Measurements from ENCODE around the gene SORCS1.

DNA sequence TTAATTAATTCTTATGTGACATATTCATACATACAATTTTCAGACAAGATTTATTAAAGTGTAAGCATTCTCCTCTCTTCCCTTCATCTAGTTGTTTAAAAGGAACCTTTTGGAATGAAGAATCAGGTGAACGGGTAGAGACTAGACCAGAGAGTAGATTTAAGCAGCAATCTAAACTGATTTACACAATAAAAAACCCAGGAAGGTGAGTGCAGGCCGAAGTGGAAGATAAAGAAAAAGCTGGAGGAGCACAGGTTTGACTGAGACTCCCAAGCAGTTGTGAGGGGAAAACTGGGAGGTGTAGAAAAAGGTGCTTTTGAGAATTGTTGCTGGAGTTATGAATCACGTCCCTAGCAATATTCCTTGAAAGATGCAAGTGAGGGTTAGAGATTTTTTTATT lies 601.1 kb downstream of the SORCS1 start:
- TF ChIP-seq, protein P1, sequence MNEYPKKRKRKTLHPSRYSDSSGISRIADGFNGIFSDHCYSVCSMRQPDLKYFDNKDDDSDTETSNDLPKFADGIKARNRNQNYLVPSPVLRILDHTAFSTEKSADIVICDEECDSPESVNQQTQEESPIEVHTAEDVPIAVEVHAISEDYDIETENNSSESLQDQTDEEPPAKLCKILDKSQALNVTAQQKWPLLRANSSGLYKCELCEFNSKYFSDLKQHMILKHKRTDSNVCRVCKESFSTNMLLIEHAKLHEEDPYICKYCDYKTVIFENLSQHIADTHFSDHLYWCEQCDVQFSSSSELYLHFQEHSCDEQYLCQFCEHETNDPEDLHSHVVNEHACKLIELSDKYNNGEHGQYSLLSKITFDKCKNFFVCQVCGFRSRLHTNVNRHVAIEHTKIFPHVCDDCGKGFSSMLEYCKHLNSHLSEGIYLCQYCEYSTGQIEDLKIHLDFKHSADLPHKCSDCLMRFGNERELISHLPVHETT (tag by site-specific recombination; IDR thresholded peaks at IDR 0.05), result no peak
- TF ChIP-seq, protein P2, sequence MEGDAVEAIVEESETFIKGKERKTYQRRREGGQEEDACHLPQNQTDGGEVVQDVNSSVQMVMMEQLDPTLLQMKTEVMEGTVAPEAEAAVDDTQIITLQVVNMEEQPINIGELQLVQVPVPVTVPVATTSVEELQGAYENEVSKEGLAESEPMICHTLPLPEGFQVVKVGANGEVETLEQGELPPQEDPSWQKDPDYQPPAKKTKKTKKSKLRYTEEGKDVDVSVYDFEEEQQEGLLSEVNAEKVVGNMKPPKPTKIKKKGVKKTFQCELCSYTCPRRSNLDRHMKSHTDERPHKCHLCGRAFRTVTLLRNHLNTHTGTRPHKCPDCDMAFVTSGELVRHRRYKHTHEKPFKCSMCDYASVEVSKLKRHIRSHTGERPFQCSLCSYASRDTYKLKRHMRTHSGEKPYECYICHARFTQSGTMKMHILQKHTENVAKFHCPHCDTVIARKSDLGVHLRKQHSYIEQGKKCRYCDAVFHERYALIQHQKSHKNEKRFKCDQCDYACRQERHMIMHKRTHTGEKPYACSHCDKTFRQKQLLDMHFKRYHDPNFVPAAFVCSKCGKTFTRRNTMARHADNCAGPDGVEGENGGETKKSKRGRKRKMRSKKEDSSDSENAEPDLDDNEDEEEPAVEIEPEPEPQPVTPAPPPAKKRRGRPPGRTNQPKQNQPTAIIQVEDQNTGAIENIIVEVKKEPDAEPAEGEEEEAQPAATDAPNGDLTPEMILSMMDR (tag by site-specific recombination; IDR thresholded peaks at IDR 0.05), result no peak
- TF ChIP-seq ZNF585B (tag by site-specific recombination; IDR thresholded peaks at IDR 0.05) (no peak), ZNF529 (tag by site-specific recombination; IDR thresholded peaks at IDR 0.05; ENCODE audit: insufficient replicate concordance) (no peak), GLI2 (tag by site-specific recombination; IDR thresholded peaks at IDR 0.05; ENCODE audit: borderline replicate concordance, low read depth) (no peak), ZNF560 (tag by site-specific recombination; IDR thresholded peaks at IDR 0.05; ENCODE audit: borderline replicate concordance) (no peak), GLIS2 (tag by site-specific recombination; IDR thresholded peaks at IDR 0.05) (no peak), EGR2 (tag by site-specific recombination; IDR thresholded peaks at IDR 0.05; ENCODE audit: low read depth) (no peak), GFI1B (tag by site-specific recombination; IDR thresholded peaks at IDR 0.05) (no peak), ZNF175 (tag by site-specific recombination; IDR thresholded peaks at IDR 0.05) (no peak), ZNF426 (tag by site-specific recombination; IDR thresholded peaks at IDR 0.05) (no peak), TCF7L2 (IDR thresholded peaks at IDR 0.05; ENCODE audit: borderline replicate concordance, low read depth, low read length) (no peak)
- TF ChIP-seq, protein P3, sequence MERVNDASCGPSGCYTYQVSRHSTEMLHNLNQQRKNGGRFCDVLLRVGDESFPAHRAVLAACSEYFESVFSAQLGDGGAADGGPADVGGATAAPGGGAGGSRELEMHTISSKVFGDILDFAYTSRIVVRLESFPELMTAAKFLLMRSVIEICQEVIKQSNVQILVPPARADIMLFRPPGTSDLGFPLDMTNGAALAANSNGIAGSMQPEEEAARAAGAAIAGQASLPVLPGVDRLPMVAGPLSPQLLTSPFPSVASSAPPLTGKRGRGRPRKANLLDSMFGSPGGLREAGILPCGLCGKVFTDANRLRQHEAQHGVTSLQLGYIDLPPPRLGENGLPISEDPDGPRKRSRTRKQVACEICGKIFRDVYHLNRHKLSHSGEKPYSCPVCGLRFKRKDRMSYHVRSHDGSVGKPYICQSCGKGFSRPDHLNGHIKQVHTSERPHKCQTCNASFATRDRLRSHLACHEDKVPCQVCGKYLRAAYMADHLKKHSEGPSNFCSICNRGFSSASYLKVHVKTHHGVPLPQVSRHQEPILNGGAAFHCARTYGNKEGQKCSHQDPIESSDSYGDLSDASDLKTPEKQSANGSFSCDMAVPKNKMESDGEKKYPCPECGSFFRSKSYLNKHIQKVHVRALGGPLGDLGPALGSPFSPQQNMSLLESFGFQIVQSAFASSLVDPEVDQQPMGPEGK (tag by site-specific recombination; IDR thresholded peaks at IDR 0.05), result no peak
- TF ChIP-seq, protein P4, sequence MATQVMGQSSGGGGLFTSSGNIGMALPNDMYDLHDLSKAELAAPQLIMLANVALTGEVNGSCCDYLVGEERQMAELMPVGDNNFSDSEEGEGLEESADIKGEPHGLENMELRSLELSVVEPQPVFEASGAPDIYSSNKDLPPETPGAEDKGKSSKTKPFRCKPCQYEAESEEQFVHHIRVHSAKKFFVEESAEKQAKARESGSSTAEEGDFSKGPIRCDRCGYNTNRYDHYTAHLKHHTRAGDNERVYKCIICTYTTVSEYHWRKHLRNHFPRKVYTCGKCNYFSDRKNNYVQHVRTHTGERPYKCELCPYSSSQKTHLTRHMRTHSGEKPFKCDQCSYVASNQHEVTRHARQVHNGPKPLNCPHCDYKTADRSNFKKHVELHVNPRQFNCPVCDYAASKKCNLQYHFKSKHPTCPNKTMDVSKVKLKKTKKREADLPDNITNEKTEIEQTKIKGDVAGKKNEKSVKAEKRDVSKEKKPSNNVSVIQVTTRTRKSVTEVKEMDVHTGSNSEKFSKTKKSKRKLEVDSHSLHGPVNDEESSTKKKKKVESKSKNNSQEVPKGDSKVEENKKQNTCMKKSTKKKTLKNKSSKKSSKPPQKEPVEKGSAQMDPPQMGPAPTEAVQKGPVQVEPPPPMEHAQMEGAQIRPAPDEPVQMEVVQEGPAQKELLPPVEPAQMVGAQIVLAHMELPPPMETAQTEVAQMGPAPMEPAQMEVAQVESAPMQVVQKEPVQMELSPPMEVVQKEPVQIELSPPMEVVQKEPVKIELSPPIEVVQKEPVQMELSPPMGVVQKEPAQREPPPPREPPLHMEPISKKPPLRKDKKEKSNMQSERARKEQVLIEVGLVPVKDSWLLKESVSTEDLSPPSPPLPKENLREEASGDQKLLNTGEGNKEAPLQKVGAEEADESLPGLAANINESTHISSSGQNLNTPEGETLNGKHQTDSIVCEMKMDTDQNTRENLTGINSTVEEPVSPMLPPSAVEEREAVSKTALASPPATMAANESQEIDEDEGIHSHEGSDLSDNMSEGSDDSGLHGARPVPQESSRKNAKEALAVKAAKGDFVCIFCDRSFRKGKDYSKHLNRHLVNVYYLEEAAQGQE (tag by site-specific recombination; IDR thresholded peaks at IDR 0.05), result no peak

Data from HEK293 (cell line).